ENCODE results near the gene GLI1.

The GLI1 gene

DNA sequence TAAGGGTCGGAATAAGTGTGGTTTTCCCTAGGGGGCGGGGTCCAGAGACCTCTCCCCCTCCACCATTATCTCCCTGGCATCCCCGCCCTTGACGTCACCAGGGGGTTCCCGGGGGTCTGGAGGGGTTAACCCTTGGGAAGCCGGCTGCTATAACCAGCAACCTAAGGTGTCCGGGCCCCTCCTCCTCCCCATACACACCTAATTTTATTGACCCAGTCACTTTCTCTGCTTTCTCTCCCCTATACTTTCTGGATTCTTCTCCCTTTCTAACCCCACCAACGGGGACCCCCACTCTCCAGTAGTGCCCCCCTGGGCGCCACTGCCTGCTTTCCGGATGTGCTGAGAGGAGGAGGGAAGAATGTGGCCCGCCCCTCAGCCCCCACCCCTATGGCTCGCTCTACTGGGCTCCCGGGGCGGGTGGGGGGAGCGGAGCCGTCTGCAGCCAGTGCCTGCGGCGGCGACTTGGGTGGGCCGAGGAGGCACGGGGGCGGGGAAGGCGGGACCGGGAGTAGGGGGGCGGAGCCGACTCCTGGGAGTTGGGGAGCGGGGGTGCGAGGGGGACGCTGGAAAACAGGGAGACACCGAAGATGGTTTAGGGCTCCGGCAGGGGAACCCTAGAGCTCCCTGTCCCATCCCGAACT, 1.8 kb downstream of the GLI1 start:
- Mint-ChIP-seq H3K4me1 (ENCODE audit: low read depth) (peaks cover 35% of the 10 kb centered on the region), H3K9me3 (no peaks in the 10 kb centered on the region), H3K27ac (no peak overlapping the region), H3K4me3 (peak overlapping the region; percentile 88), H3K36me3 (ENCODE audit: low read depth) (peaks cover 3% of the 10 kb centered on the region), H3K27me3 (ENCODE audit: low read depth) (peaks cover 16% of the 10 kb centered on the region)
- peak; percentile 19 for DNase-seq (ENCODE audit: low spot score)

DNA sequence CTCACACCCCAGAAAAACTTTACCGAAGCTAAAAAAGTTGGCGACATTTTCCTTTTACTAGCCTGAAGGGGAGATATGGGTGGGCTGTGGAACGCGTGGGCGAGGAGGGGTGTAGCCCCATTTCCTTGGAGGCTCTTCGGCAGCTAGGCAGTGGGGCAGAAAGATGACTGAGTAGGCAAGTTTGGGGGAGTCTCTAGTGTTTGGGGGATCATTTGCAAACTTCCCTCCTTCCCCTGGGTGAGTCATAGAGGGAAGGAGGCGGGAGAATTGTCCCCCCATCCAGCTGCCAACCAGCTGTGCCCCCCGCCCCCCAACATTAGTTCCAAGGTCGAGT, 2.3 kb downstream of the GLI1 start:
- Mint-ChIP-seq H3K4me1 (ENCODE audit: low read depth) (peaks cover 35% of the 10 kb centered on the region), H3K36me3 (ENCODE audit: low read depth) (peaks cover 3% of the 10 kb centered on the region), H3K27ac (no peak overlapping the region), H3K27me3 (ENCODE audit: low read depth) (peaks cover 16% of the 10 kb centered on the region), H3K4me3 (peak overlapping the region; percentile 88), H3K9me3 (no peaks in the 10 kb centered on the region)
- peak; percentile 7 for DNase-seq (ENCODE audit: low spot score)

GRCh38 chr12:57462251-57462911, 2.8 kb downstream of the GLI1 start:
- Mint-ChIP-seq H3K27me3 (ENCODE audit: low read depth) (peaks cover 16% of the 10 kb centered on the region), H3K27ac (peak overlapping the region; percentile 62), H3K4me1 (ENCODE audit: low read depth) (peaks cover 35% of the 10 kb centered on the region), H3K36me3 (ENCODE audit: low read depth) (peaks cover 6% of the 10 kb centered on the region), H3K4me3 (peak overlapping the region; percentile 88), H3K9me3 (no peaks in the 10 kb centered on the region)
- peak; percentile 86 for DNase-seq (ENCODE audit: low spot score)

GRCh38 chr12:57462912-57463253, 3.3 kb downstream of the GLI1 start:
- Mint-ChIP-seq H3K4me1 (ENCODE audit: low read depth) (peaks cover 35% of the 10 kb centered on the region), H3K36me3 (ENCODE audit: low read depth) (peaks cover 10% of the 10 kb centered on the region)

GRCh38 chr12:57464569-57464968, 5.0 kb downstream of the GLI1 start:
- no peaks in the 10 kb centered on the region for H3K9me3 Mint-ChIP-seq
- no peak overlapping the region for H3K4me3 Mint-ChIP-seq
- peaks cover 16% of the 10 kb centered on the region for H3K27me3 Mint-ChIP-seq (ENCODE audit: low read depth)
- peaks cover 19% of the 10 kb centered on the region for H3K36me3 Mint-ChIP-seq (ENCODE audit: low read depth)
- H3K4me1 Mint-ChIP-seq (ENCODE audit: low read depth) = peaks cover 25% of the 10 kb centered on the region
- H3K27ac Mint-ChIP-seq = no peak overlapping the region
- DNase-seq (ENCODE audit: low spot score) = no peak

More at GRCh38 chr12:57462912-57463253, 3.3 kb downstream of the GLI1 start:
- Mint-ChIP-seq H3K9me3 (no peaks in the 10 kb centered on the region), H3K27ac (peak overlapping the region; percentile 62), H3K27me3 (ENCODE audit: low read depth) (peaks cover 16% of the 10 kb centered on the region), H3K4me3 (peak overlapping the region; percentile 88)
- no peak for DNase-seq (ENCODE audit: low spot score)

DNA sequence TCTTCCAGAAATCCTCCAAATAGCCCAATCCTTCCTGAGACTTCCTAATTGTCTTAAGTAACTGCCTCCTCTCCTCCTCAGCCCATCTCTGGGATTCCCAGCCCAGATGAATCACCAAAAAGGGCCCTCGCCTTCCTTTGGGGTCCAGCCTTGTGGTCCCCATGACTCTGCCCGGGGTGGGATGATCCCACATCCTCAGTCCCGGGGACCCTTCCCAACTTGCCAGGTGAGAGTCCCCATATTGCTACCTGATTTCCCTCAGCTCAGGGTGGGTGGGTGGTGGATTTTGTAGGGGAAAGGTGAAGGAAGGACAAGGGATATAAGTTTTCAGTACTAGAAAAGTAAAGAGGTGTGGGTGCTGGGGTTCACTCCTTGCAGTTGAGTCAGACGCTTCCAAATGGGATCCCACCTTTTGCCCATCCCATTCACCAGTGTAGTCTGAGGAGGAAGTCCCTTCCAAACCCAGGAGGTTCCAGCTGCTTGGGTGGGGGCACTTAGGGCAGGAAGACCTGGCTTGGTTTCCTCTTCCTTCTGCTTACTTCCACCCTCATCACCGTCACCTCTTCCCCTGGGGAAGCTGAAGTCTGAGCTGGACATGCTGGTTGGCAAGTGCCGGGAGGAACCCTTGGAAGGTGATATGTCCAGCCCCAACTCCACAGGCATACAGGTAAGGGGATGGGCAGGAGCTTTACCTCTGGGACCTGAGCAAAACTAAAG, 5.6 kb downstream of the GLI1 start:
- Mint-ChIP-seq H3K27me3 (ENCODE audit: low read depth) (peaks cover 15% of the 10 kb centered on the region), H3K9me3 (no peaks in the 10 kb centered on the region), H3K4me3 (no peak overlapping the region), H3K27ac (no peak overlapping the region), H3K4me1 (ENCODE audit: low read depth) (peaks cover 23% of the 10 kb centered on the region), H3K36me3 (ENCODE audit: low read depth) (peaks cover 22% of the 10 kb centered on the region)
- DNase-seq (ENCODE audit: low spot score) = no peak

GRCh38 chr12:57465747-57466505, 6.3 kb downstream of the GLI1 start:
- Mint-ChIP-seq H3K27me3 (ENCODE audit: low read depth) (peaks cover 10% of the 10 kb centered on the region), H3K9me3 (no peaks in the 10 kb centered on the region), H3K27ac (no peak overlapping the region), H3K4me3 (no peak overlapping the region), H3K36me3 (ENCODE audit: low read depth) (peaks cover 24% of the 10 kb centered on the region), H3K4me1 (ENCODE audit: low read depth) (peaks cover 19% of the 10 kb centered on the region)
- DNase-seq (ENCODE audit: low spot score) = no peak

DNA sequence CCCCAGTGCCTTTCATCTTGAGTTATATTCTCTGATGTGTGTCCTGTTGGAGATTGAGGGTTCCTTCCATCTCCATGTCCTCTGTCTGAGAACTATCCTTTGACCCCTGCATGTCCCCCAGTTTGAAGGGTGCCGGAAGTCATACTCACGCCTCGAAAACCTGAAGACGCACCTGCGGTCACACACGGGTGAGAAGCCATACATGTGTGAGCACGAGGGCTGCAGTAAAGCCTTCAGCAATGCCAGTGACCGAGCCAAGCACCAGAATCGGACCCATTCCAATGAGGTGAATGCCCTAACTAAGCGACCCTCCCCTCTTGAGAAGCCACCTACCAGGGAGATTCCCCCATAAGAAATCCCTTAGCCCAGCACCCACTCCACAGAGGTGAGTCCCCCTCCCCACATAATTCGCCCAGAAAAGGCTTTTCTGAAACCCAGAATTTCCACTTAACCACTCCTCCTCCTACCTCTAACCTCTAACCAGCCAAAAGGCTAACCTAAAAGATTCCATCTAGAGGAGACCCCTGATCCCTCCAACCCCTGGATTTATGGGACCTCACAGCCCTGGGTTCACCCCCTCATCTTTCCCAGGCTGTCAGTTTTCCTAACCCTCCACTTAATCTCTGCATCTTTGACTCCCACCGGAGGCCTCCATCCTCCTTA, 7.8 kb downstream of the GLI1 start:
- no peak for DNase-seq (ENCODE audit: low spot score)
- peaks cover 32% of the 10 kb centered on the region for H3K36me3 Mint-ChIP-seq (ENCODE audit: low read depth)
- H3K4me3 Mint-ChIP-seq = no peak overlapping the region
- no peaks in the 10 kb centered on the region for H3K9me3 Mint-ChIP-seq
- no peak overlapping the region for H3K27ac Mint-ChIP-seq
- H3K4me1 Mint-ChIP-seq (ENCODE audit: low read depth) = peaks cover 19% of the 10 kb centered on the region
- peaks cover 3% of the 10 kb centered on the region for H3K27me3 Mint-ChIP-seq (ENCODE audit: low read depth)

- no peak for DNase-seq (ENCODE audit: low spot score)
- Mint-ChIP-seq H3K36me3 (ENCODE audit: low read depth) (peaks cover 38% of the 10 kb centered on the region), H3K4me1 (ENCODE audit: low read depth) (peaks cover 17% of the 10 kb centered on the region), H3K4me3 (no peak overlapping the region), H3K9me3 (no peaks in the 10 kb centered on the region), H3K27me3 (ENCODE audit: low read depth) (no peaks in the 10 kb centered on the region), H3K27ac (no peak overlapping the region)
Measured at GRCh38 chr12:57467915-57468314, 8.3 kb downstream of the GLI1 start.

- no peak overlapping the region for H3K4me3 Mint-ChIP-seq
- no peak for DNase-seq (ENCODE audit: low spot score)
- H3K4me1 Mint-ChIP-seq (ENCODE audit: low read depth) = peaks cover 20% of the 10 kb centered on the region
- H3K27me3 Mint-ChIP-seq (ENCODE audit: low read depth) = no peaks in the 10 kb centered on the region
- no peaks in the 10 kb centered on the region for H3K9me3 Mint-ChIP-seq
- peaks cover 50% of the 10 kb centered on the region for H3K36me3 Mint-ChIP-seq (ENCODE audit: low read depth)
- H3K27ac Mint-ChIP-seq = no peak overlapping the region
Measured at GRCh38 chr12:57469296-57470164, 9.9 kb downstream of the GLI1 start.

- DNase-seq (ENCODE audit: low spot score) = no peak
- Mint-ChIP-seq H3K4me3 (no peak overlapping the region), H3K9me3 (no peaks in the 10 kb centered on the region), H3K4me1 (ENCODE audit: low read depth) (peaks cover 24% of the 10 kb centered on the region), H3K27me3 (ENCODE audit: low read depth) (no peaks in the 10 kb centered on the region), H3K36me3 (ENCODE audit: low read depth) (peaks cover 56% of the 10 kb centered on the region), H3K27ac (no peak overlapping the region)
Measured at GRCh38 chr12:57470286-57470969, 10.8 kb downstream of the GLI1 start.

DNA sequence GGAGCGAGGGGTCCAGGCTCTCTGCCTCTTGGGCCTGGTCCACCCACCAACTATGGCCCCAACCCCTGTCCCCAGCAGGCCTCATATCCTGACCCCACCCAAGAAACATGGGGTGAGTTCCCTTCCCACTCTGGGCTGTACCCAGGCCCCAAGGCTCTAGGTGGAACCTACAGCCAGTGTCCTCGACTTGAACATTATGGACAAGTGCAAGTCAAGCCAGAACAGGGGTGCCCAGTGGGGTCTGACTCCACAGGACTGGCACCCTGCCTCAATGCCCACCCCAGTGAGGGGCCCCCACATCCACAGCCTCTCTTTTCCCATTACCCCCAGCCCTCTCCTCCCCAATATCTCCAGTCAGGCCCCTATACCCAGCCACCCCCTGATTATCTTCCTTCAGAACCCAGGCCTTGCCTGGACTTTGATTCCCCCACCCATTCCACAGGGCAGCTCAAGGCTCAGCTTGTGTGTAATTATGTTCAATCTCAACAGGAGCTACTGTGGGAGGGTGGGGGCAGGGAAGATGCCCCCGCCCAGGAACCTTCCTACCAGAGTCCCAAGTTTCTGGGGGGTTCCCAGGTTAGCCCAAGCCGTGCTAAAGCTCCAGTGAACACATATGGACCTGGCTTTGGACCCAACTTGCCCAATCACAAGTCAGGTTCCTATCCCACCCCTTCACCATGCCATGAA, 11.5 kb downstream of the GLI1 start:
- H3K36me3 Mint-ChIP-seq (ENCODE audit: low read depth) = peaks cover 54% of the 10 kb centered on the region
- peaks cover 22% of the 10 kb centered on the region for H3K4me1 Mint-ChIP-seq (ENCODE audit: low read depth)
- no peak overlapping the region for H3K4me3 Mint-ChIP-seq
- no peaks in the 10 kb centered on the region for H3K27me3 Mint-ChIP-seq (ENCODE audit: low read depth)
- no peak for DNase-seq (ENCODE audit: low spot score)
- H3K27ac Mint-ChIP-seq = no peak overlapping the region
- no peaks in the 10 kb centered on the region for H3K9me3 Mint-ChIP-seq
